Calu3 (cell line): Measurements from ENCODE around the gene RPS4Y1. TPM values are rescaled to one million over a fixed set of nuclear protein-coding genes. Genes with fewer than 3 reads are reported as not detected.

ENCODE experiments used
- BruUV-seq: library from RNA; stranded (reverse); fragments of 400-500 nt; replicated peaks from 2 replicates; lab custom pipeline; 2021; lab: Mats Ljungman, UMichigan
- CTCF ChIA-PET: fragments of 300-600 bp; sonication (Branson Sonifier 250); formaldehyde crosslinking; loops from one replicate; lab custom pipeline; 2022; ENCODE audit warnings: antibody characterized with exemption; lab: Charles Lee
- DNase-seq: peaks from one replicate; pipeline ENCODE4 v3.0.0; 2022
- H3K27ac Mint-ChIP-seq: one replicate; pipeline ENCODE4 v1.8.0; 2022; ENCODE audit warnings: mixed read lengths; ENCODE audit not compliant: unreplicated experiment
- H3K27me3 Mint-ChIP-seq: one replicate; pipeline ENCODE4 v1.8.0; 2022; ENCODE audit warnings: mixed read lengths; ENCODE audit not compliant: unreplicated experiment
- H3K36me3 Mint-ChIP-seq: one replicate; pipeline ENCODE4 v1.8.0; 2022; ENCODE audit warnings: mild to moderate bottlenecking, moderate library complexity, mixed read lengths; ENCODE audit not compliant: insufficient read depth, unreplicated experiment
- H3K4me1 Mint-ChIP-seq: one replicate; pipeline ENCODE4 v1.8.0; 2022; ENCODE audit warnings: mild to moderate bottlenecking, low read depth, mixed read lengths; ENCODE audit not compliant: unreplicated experiment
- H3K4me3 Mint-ChIP-seq: one replicate; pipeline ENCODE4 v1.8.0; 2022; ENCODE audit warnings: mild to moderate bottlenecking, low read depth, moderate library complexity, mixed read lengths; ENCODE audit not compliant: unreplicated experiment
- H3K9me3 Mint-ChIP-seq: one replicate; pipeline ENCODE4 v1.8.0; 2022; ENCODE audit warnings: low read depth, mixed read lengths; ENCODE audit not compliant: unreplicated experiment
- CTCF ChIP-seq: fragments of 200-600 bp; IDR thresholded peaks from one replicate; pipeline ENCODE4 v1.8.0; 2022; ENCODE audit warnings: antibody characterized with exemption; ENCODE audit not compliant: unreplicated experiment
- intact Hi-C: fragments of 100-400 bp; cut with micrococcal nuclease; formaldehyde crosslinking; loops from one replicate; pipeline ENCODE4 v1.10.0; 2022; ENCODE audit not compliant: unreplicated experiment
- total RNA-seq: library from RNA; stranded (reverse); gene quantifications from 2 replicates; pipeline ENCODE4 v1.2.3, GENCODE V29; 2022

Gene RPS4Y1
- total RNA-seq, 1 experiment from 2014 or later = not detected

- intact Hi-C loops = no loop called here
- BruUV-seq = no TSS peak
- H3K27me3 Mint-ChIP-seq = no peaks in the 10 kb centered on the region
Measured at GRCh38 chrY:2837932-2838331, 3.5 kb upstream of the RPS4Y1 start.

GRCh38 chrY:2846791-2847190 is 5.4 kb downstream of the RPS4Y1 start:
- no peak for TF ChIP-seq CTCF
- CTCF ChIA-PET = no interaction called here
- Mint-ChIP-seq H3K9me3 (no peaks in the 10 kb centered on the region), H3K4me1 (no peaks in the 10 kb centered on the region), H3K27ac (no peak overlapping the region), H3K27me3 (no peaks in the 10 kb centered on the region), H3K36me3 (no peaks in the 10 kb centered on the region), H3K4me3 (no peak overlapping the region)
- no peak for DNase-seq
- no TSS peak for BruUV-seq
- intact Hi-C loops = no loop called here

More at GRCh38 chrY:2837932-2838331, 3.5 kb upstream of the RPS4Y1 start:
- TF ChIP-seq CTCF = no peak
- no peak overlapping the region for H3K4me3 Mint-ChIP-seq
- CTCF ChIA-PET = no interaction called here
- no peaks in the 10 kb centered on the region for H3K4me1 Mint-ChIP-seq
- H3K27ac Mint-ChIP-seq = no peak overlapping the region
- no peaks in the 10 kb centered on the region for H3K36me3 Mint-ChIP-seq
- H3K9me3 Mint-ChIP-seq = no peaks in the 10 kb centered on the region
- no peak for DNase-seq

- Mint-ChIP-seq H3K9me3 (no peaks in the 10 kb centered on the region), H3K27me3 (no peaks in the 10 kb centered on the region), H3K4me3 (no peak overlapping the region), H3K4me1 (no peaks in the 10 kb centered on the region), H3K27ac (no peak overlapping the region), H3K36me3 (no peaks in the 10 kb centered on the region)
- intact Hi-C loops = no loop called here
- no TSS peak for BruUV-seq
- CTCF ChIA-PET = no interaction called here
- DNase-seq = no peak
- TF ChIP-seq CTCF = no peak
Measured at GRCh38 chrY:2848384-2848783, 7.0 kb downstream of the RPS4Y1 start.

- Mint-ChIP-seq H3K27me3 (no peaks in the 10 kb centered on the region), H3K27ac (no peak overlapping the region), H3K9me3 (no peaks in the 10 kb centered on the region), H3K4me1 (no peaks in the 10 kb centered on the region), H3K4me3 (no peak overlapping the region), H3K36me3 (no peaks in the 10 kb centered on the region)
- TF ChIP-seq CTCF = no peak
- no peak for DNase-seq
- intact Hi-C loops = no loop called here
- no TSS peak for BruUV-seq
- CTCF ChIA-PET = no interaction called here
Measured at GRCh38 chrY:2849368-2849767, 8.0 kb downstream of the RPS4Y1 start.
